ENCODE results near the gene NUDT8. TPM values are rescaled to one million over a fixed set of nuclear protein-coding genes. Genes with fewer than 3 reads are reported as not detected.
A peak's percentile ranks its signal among the peaks of the same experiment; 100 is the strongest.

Gene NUDT8
- polyA plus RNA-seq, 6 donors from 2014 or later: 2.9 to 15.3 (median 10.0) TPM

- ATAC-seq (ENCODE audit: low read depth in 2 of 2): no peak
- peak overlapping the region in 1 of 8 donors; percentile 61 for H3K4me3 Mint-ChIP-seq
Measured at GRCh38 chr11:67633758-67634365, 4.1 kb upstream of the NUDT8 start.

GRCh38 chr11:67632982-67633755 is 3.4 kb upstream of the NUDT8 start:
- ATAC-seq (ENCODE audit: low read depth in 2 of 2) (no peak), DNase-seq (no peak)
- peaks cover 14 to 32% (median 27%) of the 10 kb centered on the region in 3 donors for H3K4me1 Mint-ChIP-seq
- no peaks in the 10 kb centered on the region for H3K27me3 Mint-ChIP-seq
- no peaks in the 10 kb centered on the region for H3K9me3 Mint-ChIP-seq
- H3K4me3 Mint-ChIP-seq: peak overlapping the region in 3 of 8 donors; percentile 57 to 76 (median 61)
- no peaks in the 10 kb centered on the region for H3K36me3 Mint-ChIP-seq
- peak overlapping the region in 2 of 6 donors; percentile 16 to 24 for H3K27ac Mint-ChIP-seq

More at GRCh38 chr11:67633758-67634365, 4.1 kb upstream of the NUDT8 start:
- Mint-ChIP-seq H3K9me3 (no peaks in the 10 kb centered on the region), H3K36me3 (no peaks in the 10 kb centered on the region), H3K27ac (peak overlapping the region in 1 of 6 donors; percentile 24), H3K4me1 (peaks cover 18 to 28% (median 28%) of the 10 kb centered on the region in 3 donors), H3K27me3 (no peaks in the 10 kb centered on the region)
- no peak for DNase-seq

GRCh38 chr11:67632175-67632981 is 2.6 kb upstream of the NUDT8 start:
- Mint-ChIP-seq H3K36me3 (no peaks in the 10 kb centered on the region), H3K4me1 (peaks cover 20 to 31% (median 27%) of the 10 kb centered on the region in 3 donors), H3K27me3 (no peaks in the 10 kb centered on the region), H3K27ac (no peak overlapping the region), H3K9me3 (no peaks in the 10 kb centered on the region), H3K4me3 (peak overlapping the region in 7 of 8 donors; percentile 47 to 76 (median 56))
- DNase-seq (no peak), ATAC-seq (ENCODE audit: low read depth in 2 of 2) (no peak)

- H3K27ac Mint-ChIP-seq: peak overlapping the region in 2 of 6 donors; percentile 26 to 72
- H3K9me3 Mint-ChIP-seq: no peaks in the 10 kb centered on the region
- no peaks in the 10 kb centered on the region for H3K36me3 Mint-ChIP-seq
- ATAC-seq (ENCODE audit: low read depth in 2 of 2): no peak
- no peak for DNase-seq
- no peaks in the 10 kb centered on the region for H3K27me3 Mint-ChIP-seq
- H3K4me1 Mint-ChIP-seq: peaks cover 23 to 32% (median 24%) of the 10 kb centered on the region in 3 donors
- peak overlapping the region in 7 of 8 donors; percentile 53 to 76 (median 56) for H3K4me3 Mint-ChIP-seq
Measured at GRCh38 chr11:67631853-67632174, 2.1 kb upstream of the NUDT8 start.

- no peaks in the 10 kb centered on the region for H3K9me3 Mint-ChIP-seq
- no peaks in the 10 kb centered on the region for H3K27me3 Mint-ChIP-seq
- DNase-seq (no peak), ATAC-seq (ENCODE audit: low read depth in 2 of 2) (no peak)
- peaks cover 22 to 35% (median 23%) of the 10 kb centered on the region in 3 donors for H3K4me1 Mint-ChIP-seq
- H3K4me3 Mint-ChIP-seq: peak overlapping the region; percentile 41 to 93 (median 87)
- H3K36me3 Mint-ChIP-seq: no peaks in the 10 kb centered on the region
- peak overlapping the region in 2 of 6 donors; percentile 92 to 96 for H3K27ac Mint-ChIP-seq
Measured at GRCh38 chr11:67631411-67631810, 1.7 kb upstream of the NUDT8 start.

- Mint-ChIP-seq H3K4me1 (peaks cover 22 to 35% (median 23%) of the 10 kb centered on the region in 3 donors), H3K36me3 (no peaks in the 10 kb centered on the region), H3K4me3 (peak overlapping the region; percentile 77 to 94 (median 88)), H3K27ac (peak overlapping the region in 5 of 6 donors; percentile 75 to 97 (median 95)), H3K27me3 (no peaks in the 10 kb centered on the region), H3K9me3 (no peaks in the 10 kb centered on the region)
- no peak for DNase-seq
- no peak for ATAC-seq (ENCODE audit: low read depth in 2 of 2)
Measured at GRCh38 chr11:67630943-67631331, 1.2 kb upstream of the NUDT8 start.

GRCh38 chr11:67630228-67630942 is 648 bp upstream of the NUDT8 start:
- no peaks in the 10 kb centered on the region for H3K27me3 Mint-ChIP-seq
- H3K9me3 Mint-ChIP-seq: no peaks in the 10 kb centered on the region
- ATAC-seq (ENCODE audit: low read depth in 2 of 2) (peak; percentile 57 to 60), DNase-seq (peak; percentile 86)
- peaks cover 24 to 38% (median 24%) of the 10 kb centered on the region in 3 donors for H3K4me1 Mint-ChIP-seq
- peak overlapping the region; percentile 92 to 98 (median 96) for H3K27ac Mint-ChIP-seq
- no peaks in the 10 kb centered on the region for H3K36me3 Mint-ChIP-seq
- peak overlapping the region; percentile 77 to 94 (median 90) for H3K4me3 Mint-ChIP-seq

GRCh38 chr11:67628710-67629385 is 889 bp downstream of the NUDT8 start:
- DNase-seq: no peak
- H3K27me3 Mint-ChIP-seq: no peaks in the 10 kb centered on the region
- H3K27ac Mint-ChIP-seq: peak overlapping the region; percentile 28 to 94 (median 88)
- peaks cover 27 to 42% (median 28%) of the 10 kb centered on the region in 3 donors for H3K4me1 Mint-ChIP-seq
- peak overlapping the region; percentile 49 to 89 (median 83) for H3K4me3 Mint-ChIP-seq
- ATAC-seq (ENCODE audit: low read depth in 2 of 2): no peak
- no peaks in the 10 kb centered on the region for H3K36me3 Mint-ChIP-seq
- H3K9me3 Mint-ChIP-seq: no peaks in the 10 kb centered on the region

- H3K27ac Mint-ChIP-seq: peak overlapping the region in 2 of 6 donors; percentile 62 to 73
Measured at GRCh38 chr11:67627812-67628624, 1.7 kb downstream of the NUDT8 start.

GRCh38 chr11:67627441-67627811 is 2.3 kb downstream of the NUDT8 start:
- Mint-ChIP-seq H3K27me3 (no peaks in the 10 kb centered on the region), H3K4me1 (peaks cover 27 to 36% (median 28%) of the 10 kb centered on the region in 3 donors), H3K27ac (no peak overlapping the region), H3K9me3 (no peaks in the 10 kb centered on the region), H3K4me3 (no peak overlapping the region), H3K36me3 (no peaks in the 10 kb centered on the region)
- DNase-seq (no peak), ATAC-seq (ENCODE audit: low read depth in 2 of 2) (no peak)

More at GRCh38 chr11:67627812-67628624, 1.7 kb downstream of the NUDT8 start:
- Mint-ChIP-seq H3K4me1 (peaks cover 27 to 36% (median 28%) of the 10 kb centered on the region in 3 donors), H3K36me3 (no peaks in the 10 kb centered on the region), H3K9me3 (no peaks in the 10 kb centered on the region), H3K4me3 (peak overlapping the region in 2 of 8 donors; percentile 15 to 40), H3K27me3 (no peaks in the 10 kb centered on the region)
- DNase-seq (no peak), ATAC-seq (ENCODE audit: low read depth in 2 of 2) (no peak)

GRCh38 chr11:67626970-67627369 is 2.8 kb downstream of the NUDT8 start:
- peaks cover 24 to 36% (median 25%) of the 10 kb centered on the region in 3 donors for H3K4me1 Mint-ChIP-seq
- H3K27ac Mint-ChIP-seq: no peak overlapping the region
- no peaks in the 10 kb centered on the region for H3K36me3 Mint-ChIP-seq
- ATAC-seq (ENCODE audit: low read depth in 2 of 2) (no peak), DNase-seq (no peak)
- peak overlapping the region in 1 of 8 donors; percentile 39 for H3K4me3 Mint-ChIP-seq
- H3K9me3 Mint-ChIP-seq: no peaks in the 10 kb centered on the region
- no peaks in the 10 kb centered on the region for H3K27me3 Mint-ChIP-seq
